Measurements from ENCODE around the gene TMEM44. TPM values are rescaled to one million over a fixed set of nuclear protein-coding genes. Genes with fewer than 3 reads are reported as not detected.
A peak's percentile ranks its signal among the peaks of the same experiment; 100 is the strongest.

Gene TMEM44
- total and polyA plus RNA-seq, 2 donors (not counting 3 experiments of a cell fraction or from before 2014, with no cell fraction given), result 93.8 to 125 TPM

- DNase-seq (ENCODE audit: low read depth, low spot score) (no peak), FAIRE-seq (no peak)
- CTCF ChIA-PET, result no interaction called here
- no peak for TF ChIP-seq POLR2AphosphoS5 (IDR thresholded peaks at IDR 0.05; ENCODE audit: insufficient read depth, low read depth, low read length)
- no peak for TF ChIP-seq POLR2A (IDR thresholded peaks at IDR 0.05; ENCODE audit: low read depth, low read length)
- TF ChIP-seq JUN (IDR thresholded peaks at IDR 0.05; ENCODE audit: borderline replicate concordance, insufficient read depth, insufficient read length, low read depth), result no peak
- Histone ChIP-seq H3K36me3 (ENCODE audit: control insufficient read depth in 2 of 2, extremely low read depth in 1 of 2, insufficient read depth in 2 of 2, low read length in 2 of 2) (no peaks in the 10 kb centered on the region), H3K4me2 (ENCODE audit: insufficient read depth, low read length) (no peak overlapping the region), H3K79me2 (ENCODE audit: control insufficient read depth, insufficient read depth, low read length) (no peaks in the 10 kb centered on the region), H3K9ac (replicated peaks; ENCODE audit: extremely low read depth, insufficient read depth, low read length) (no peak overlapping the region), H3K27me3 (ENCODE audit: control insufficient read depth in 2 of 2, insufficient read depth in 2 of 2, low read length in 2 of 2) (no peaks in the 10 kb centered on the region), H3K4me1 (ENCODE audit: control insufficient read depth, extremely low read depth, insufficient read depth, low read length) (peaks cover 7% of the 10 kb centered on the region), H3K27ac (ENCODE audit: insufficient read depth, low read depth, low read length) (no peak overlapping the region), H3K4me3 (replicated peaks in 1 of 3; ENCODE audit: insufficient read depth in 1 of 3, low read depth in 1 of 3, low read length in 3 of 3) (no peak overlapping the region), H2AFZ (ENCODE audit: low read depth, low read length) (no peak overlapping the region), H3K9me1 (replicated peaks; ENCODE audit: control insufficient read depth, extremely low read depth, insufficient read depth, low read length) (no peaks in the 10 kb centered on the region), H3K9me3 (replicated peaks; ENCODE audit: control insufficient read depth, insufficient read depth, low read length) (no peaks in the 10 kb centered on the region), H4K20me1 (replicated peaks; ENCODE audit: control insufficient read depth, extremely low read depth, insufficient read depth, low read length) (no peaks in the 10 kb centered on the region)
- POLR2A ChIA-PET, result no interaction called here
- dilution Hi-C loops (cut with MboI; ENCODE audit: extremely low pct_ligation_motif_present, low sequenced_read_pairs) (no loop called here), intact Hi-C loops (cut with micrococcal nuclease) (no loop called here)
- no TSS peak for BruUV-seq (replicated peaks)
Observed at GRCh38 chr3:194549853-194550252, 83.4 kb downstream of the TMEM44 start.

GRCh38 chr3:194548346-194549321 lies 84.6 kb downstream of the TMEM44 start:
- Histone ChIP-seq H3K9ac (replicated peaks; ENCODE audit: extremely low read depth, insufficient read depth, low read length) (no peak overlapping the region), H3K4me3 (replicated peaks in 1 of 3; ENCODE audit: insufficient read depth in 1 of 3, low read depth in 1 of 3, low read length in 3 of 3) (no peak overlapping the region), H3K4me2 (ENCODE audit: insufficient read depth, low read length) (peak overlapping the region; percentile 6), H2AFZ (ENCODE audit: low read depth, low read length) (peak overlapping the region; percentile 95), H3K36me3 (ENCODE audit: control insufficient read depth in 2 of 2, extremely low read depth in 1 of 2, insufficient read depth in 2 of 2, low read length in 2 of 2) (no peaks in the 10 kb centered on the region), H3K79me2 (ENCODE audit: control insufficient read depth, insufficient read depth, low read length) (no peaks in the 10 kb centered on the region), H3K9me3 (replicated peaks; ENCODE audit: control insufficient read depth, insufficient read depth, low read length) (no peaks in the 10 kb centered on the region), H4K20me1 (replicated peaks; ENCODE audit: control insufficient read depth, extremely low read depth, insufficient read depth, low read length) (no peaks in the 10 kb centered on the region), H3K9me1 (replicated peaks; ENCODE audit: control insufficient read depth, extremely low read depth, insufficient read depth, low read length) (no peaks in the 10 kb centered on the region), H3K4me1 (ENCODE audit: control insufficient read depth, extremely low read depth, insufficient read depth, low read length) (peaks cover 7% of the 10 kb centered on the region), H3K27ac (ENCODE audit: insufficient read depth, low read depth, low read length) (no peak overlapping the region), H3K27me3 (ENCODE audit: control insufficient read depth in 2 of 2, insufficient read depth in 2 of 2, low read length in 2 of 2) (no peaks in the 10 kb centered on the region)
- dilution Hi-C loops (cut with MboI; ENCODE audit: extremely low pct_ligation_motif_present, low sequenced_read_pairs), result no loop called here
- DNase-seq (ENCODE audit: low read depth, low spot score) (peak; percentile 86), FAIRE-seq (peak; percentile 63)
- intact Hi-C loops (cut with micrococcal nuclease), result no loop called here
- CTCF ChIA-PET, result no interaction called here
- POLR2A ChIA-PET, result no interaction called here
- BruUV-seq (replicated peaks), result no TSS peak
- TF ChIP-seq GATA2 (IDR thresholded peaks at IDR 0.05; ENCODE audit: insufficient read depth, insufficient read length, low read depth, low read length) (no peak), EZH2 (IDR thresholded peaks at IDR 0.05; ENCODE audit: borderline replicate concordance, low read depth, low read length, severe bottlenecking) (no peak), MAX (IDR thresholded peaks at IDR 0.05; ENCODE audit: insufficient read depth, insufficient read length) (no peak), JUN (IDR thresholded peaks at IDR 0.05; ENCODE audit: borderline replicate concordance, insufficient read depth, insufficient read length, low read depth) (no peak), MYC (IDR thresholded peaks at IDR 0.05; ENCODE audit: low read depth, low read length) (no peak), POLR2A (IDR thresholded peaks at IDR 0.05; ENCODE audit: low read depth, low read length) (no peak), CTCF (IDR thresholded peaks at IDR 0.05; ENCODE audit: extremely low read depth in 1 of 2, insufficient read depth in 1 of 2, low read depth in 1 of 2, low read length in 2 of 2) (no peak), FOS (IDR thresholded peaks at IDR 0.05; ENCODE audit: borderline replicate concordance, insufficient read depth, low read length) (no peak), POLR2AphosphoS5 (IDR thresholded peaks at IDR 0.05; ENCODE audit: insufficient read depth, low read depth, low read length) (no peak)
